PC-3 (cell line): ENCODE data around the gene GIT2. TPM values are rescaled to one million over a fixed set of nuclear protein-coding genes. Genes with fewer than 3 reads are reported as not detected.
"Not testable (repeated sequence)": the region's sequence is repeated elsewhere in the genome, so short reads cannot be mapped to it uniquely, and the experiment has no call there.

Source experiments
- ATAC-seq: fragments of 200-7000 bp; cut with Tn5 transposase; 2 replicates; pipeline ENCODE4 v1.9.1; 2020; ENCODE audit warnings: mild to moderate bottlenecking, moderate library complexity
- BruUV-seq: library from RNA; stranded (reverse); fragments of 400-500 nt; replicated peaks from 2 replicates; lab custom pipeline; 2021; lab: Mats Ljungman, UMichigan
- CTCF ChIA-PET: fragments of 300-600 bp; sonication (Branson Sonifier 250); formaldehyde crosslinking; loops from one replicate; lab custom pipeline; 2022; ENCODE audit warnings: antibody characterized with exemption; lab: Charles Lee
- POLR2A ChIA-PET: fragments of 300-600 bp; sonication (Branson Sonifier 250); formaldehyde crosslinking; loops from one replicate; lab custom pipeline; 2022; ENCODE audit warnings: antibody characterized with exemption; ENCODE audit not compliant: unreplicated experiment; lab: Charles Lee
- DNase-seq: peaks from one replicate; pipeline ENCODE4 v3.0.0-alpha.2; 2015
- H2AFZ ChIP-seq: fragments of 300-600 bp; sonication (generic); 2 replicates; pipeline ENCODE4 v1.6.0; 2016; ENCODE audit warnings: antibody characterized with exemption, low read length
- H3F3A ChIP-seq: fragments of 300-600 bp; sonication (generic); one replicate; pipeline ENCODE4 v1.6.0; 2017; ENCODE audit warnings: antibody characterized with exemption, low read length, control low read depth, mild to moderate bottlenecking; ENCODE audit not compliant: unreplicated experiment
- H3K27ac ChIP-seq: fragments of 300-600 bp; sonication (generic); 2 replicates; pipeline ENCODE4 v1.5.1; 2016; ENCODE audit warnings: mild to moderate bottlenecking, low read length
- H3K27me3 ChIP-seq: fragments of 300-600 bp; sonication (generic); 2 replicates; pipeline ENCODE4 v1.6.1; 2016; ENCODE audit warnings: low read length, mixed read lengths
- H3K36me3 ChIP-seq: fragments of 300-600 bp; sonication (generic); 2 replicates; pipeline ENCODE4 v1.6.1; 2016; ENCODE audit warnings: low read depth, mixed run types, low read length, mixed read lengths
- H3K4me1 ChIP-seq: fragments of 300-600 bp; sonication (generic); 2 replicates; pipeline ENCODE4 v1.5.1; 2016; ENCODE audit warnings: low read length; ENCODE audit not compliant: insufficient read depth
- H3K4me2 ChIP-seq: fragments of 300-600 bp; sonication (generic); 2 replicates; pipeline ENCODE4 v1.6.0; 2016; ENCODE audit warnings: low read length
- H3K4me3 ChIP-seq: fragments of 300-600 bp; sonication (generic); 2 replicates; pipeline ENCODE4 v1.5.1; 2016; ENCODE audit warnings: mild to moderate bottlenecking, low read length, mixed read lengths
- H3K79me2 ChIP-seq: fragments of 300-600 bp; sonication (generic); 2 replicates; pipeline ENCODE4 v1.6.1; 2017; ENCODE audit warnings: low read length, mixed read lengths
- H3K9ac ChIP-seq: fragments of 300-600 bp; sonication (generic); 2 replicates; pipeline ENCODE4 v1.6.0; 2016; ENCODE audit warnings: mild to moderate bottlenecking, low read length
- H3K9me2 ChIP-seq: fragments of 300-600 bp; sonication (generic); replicated peaks from 2 replicates; pipeline ENCODE4 v1.6.1; 2016; ENCODE audit warnings: mixed run types, low read length, mixed read lengths
- H3K9me3 ChIP-seq: fragments of 300-600 bp; sonication (generic); 2 replicates; pipeline ENCODE4 v1.6.1; 2016; ENCODE audit warnings: low read length, mixed read lengths
- H4K20me1 ChIP-seq: fragments of 300-600 bp; sonication (generic); 2 replicates; pipeline ENCODE4 v1.6.1; 2016; ENCODE audit warnings: low read length, mixed read lengths
- EZH2 ChIP-seq: fragments of 300-600 bp; sonication (generic); IDR thresholded peaks from one replicate; pipeline ENCODE4 v1.6.1; 2017; ENCODE audit warnings: antibody characterized with exemption, mild to moderate bottlenecking, low read length; ENCODE audit not compliant: unreplicated experiment
- EZH2phosphoT487 ChIP-seq: fragments of 300-600 bp; sonication (generic); IDR thresholded peaks from 2 replicates; pipeline ENCODE4 v1.6.1; 2018; ENCODE audit warnings: mild to moderate bottlenecking, antibody characterized with exemption, low read length, borderline replicate concordance
- intact Hi-C: fragments of 100-400 bp; cut with micrococcal nuclease; formaldehyde crosslinking; loops from 2 replicates; pipeline ENCODE4 v1.9.0; 2023
- total RNA-seq: library from RNA; depleted of rRNA; stranded (reverse); fragments of >200 nt; gene quantifications from 2 replicates; pipeline ENCODE4 v1.2.3, GENCODE V29; 2014
- TF ChIP-seq, protein P1 (sequence below): fragments of 300-600 bp; sonication (generic); conservative IDR thresholded peaks from 2 replicates; pipeline ENCODE4 v1.5.1; 2017; ENCODE audit warnings: antibody characterized with exemption, low read depth, mild to moderate bottlenecking, low read length

GIT2 gene
- total RNA-seq, 1 experiment from 2014 or later = 26.8 TPM

GRCh38 chr12:109892748-109893147 is 103.4 kb downstream of the GIT2 start:
- Histone ChIP-seq H3K27me3 (no peaks in the 10 kb centered on the region), H2AFZ (no peak overlapping the region), H3K27ac (no peak overlapping the region), H3K79me2 (no peaks in the 10 kb centered on the region), H3K9me3 (no peaks in the 10 kb centered on the region), H4K20me1 (no peaks in the 10 kb centered on the region), H3K9me2 (no peaks in the 10 kb centered on the region), H3K9ac (no peak overlapping the region), H3K4me3 (no peak overlapping the region), H3F3A (no peaks in the 10 kb centered on the region), H3K4me1 (peaks cover 11% of the 10 kb centered on the region), H3K36me3 (no peaks in the 10 kb centered on the region), H3K4me2 (no peak overlapping the region)
- CTCF ChIA-PET = no interaction called here
- TF ChIP-seq EZH2 = no peak
- no peak for TF ChIP-seq EZH2phosphoT487
- TF ChIP-seq, protein P1, sequence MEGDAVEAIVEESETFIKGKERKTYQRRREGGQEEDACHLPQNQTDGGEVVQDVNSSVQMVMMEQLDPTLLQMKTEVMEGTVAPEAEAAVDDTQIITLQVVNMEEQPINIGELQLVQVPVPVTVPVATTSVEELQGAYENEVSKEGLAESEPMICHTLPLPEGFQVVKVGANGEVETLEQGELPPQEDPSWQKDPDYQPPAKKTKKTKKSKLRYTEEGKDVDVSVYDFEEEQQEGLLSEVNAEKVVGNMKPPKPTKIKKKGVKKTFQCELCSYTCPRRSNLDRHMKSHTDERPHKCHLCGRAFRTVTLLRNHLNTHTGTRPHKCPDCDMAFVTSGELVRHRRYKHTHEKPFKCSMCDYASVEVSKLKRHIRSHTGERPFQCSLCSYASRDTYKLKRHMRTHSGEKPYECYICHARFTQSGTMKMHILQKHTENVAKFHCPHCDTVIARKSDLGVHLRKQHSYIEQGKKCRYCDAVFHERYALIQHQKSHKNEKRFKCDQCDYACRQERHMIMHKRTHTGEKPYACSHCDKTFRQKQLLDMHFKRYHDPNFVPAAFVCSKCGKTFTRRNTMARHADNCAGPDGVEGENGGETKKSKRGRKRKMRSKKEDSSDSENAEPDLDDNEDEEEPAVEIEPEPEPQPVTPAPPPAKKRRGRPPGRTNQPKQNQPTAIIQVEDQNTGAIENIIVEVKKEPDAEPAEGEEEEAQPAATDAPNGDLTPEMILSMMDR = no peak
- BruUV-seq = no TSS peak
- intact Hi-C loops = no loop called here
- DNase-seq (no peak), ATAC-seq (no peak)
- POLR2A ChIA-PET = no interaction called here

- POLR2A ChIA-PET = no interaction called here
Observed at GRCh38 chr12:109892165-109892715, 103.9 kb downstream of the GIT2 start.

DNA sequence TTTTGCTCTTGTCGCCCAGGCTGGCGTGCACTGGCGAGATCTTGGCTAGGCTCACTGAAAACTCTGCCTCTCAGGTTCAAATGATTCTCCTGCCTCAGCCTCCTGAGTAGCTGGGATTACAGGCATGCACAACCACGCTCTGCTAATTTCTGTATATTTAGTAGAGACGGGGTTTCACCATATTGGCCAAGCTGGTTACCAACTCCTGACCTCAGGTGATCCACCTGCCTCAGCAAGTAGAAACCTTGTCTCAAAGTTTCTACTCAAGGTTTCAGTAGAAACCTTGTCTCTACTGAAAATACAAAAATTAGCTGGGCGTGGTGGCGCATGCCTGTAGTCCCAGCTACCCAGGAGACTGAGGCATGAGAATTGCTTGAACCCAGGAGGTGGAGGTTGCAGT is 104.4 kb downstream of the GIT2 start:
- H3K36me3 ChIP-seq, BruUV-seq, H3K9me3 ChIP-seq, intact Hi-C loops, H3K9ac ChIP-seq, H3K4me3 ChIP-seq, H3K9me2 ChIP-seq, CTCF ChIA-PET, H2AFZ ChIP-seq, ATAC-seq, H3K27ac ChIP-seq, DNase-seq, H3K27me3 ChIP-seq, H4K20me1 ChIP-seq, H3F3A ChIP-seq, H3K79me2 ChIP-seq, H3K4me2 ChIP-seq, POLR2A ChIA-PET: not testable (repeated sequence)
- peaks cover 16% of the 10 kb centered on the region for H3K4me1 ChIP-seq

More at GRCh38 chr12:109892165-109892715, 103.9 kb downstream of the GIT2 start:
- DNase-seq (no peak), ATAC-seq (no peak)
- Histone ChIP-seq H3K9me3 (no peaks in the 10 kb centered on the region), H3K27ac (no peak overlapping the region), H4K20me1 (no peaks in the 10 kb centered on the region), H3K79me2 (no peaks in the 10 kb centered on the region), H3K9me2 (no peaks in the 10 kb centered on the region), H3K27me3 (no peaks in the 10 kb centered on the region), H3K9ac (no peak overlapping the region), H3F3A (no peaks in the 10 kb centered on the region), H3K4me3 (no peak overlapping the region), H3K4me2 (no peak overlapping the region), H3K36me3 (no peaks in the 10 kb centered on the region), H2AFZ (no peak overlapping the region), H3K4me1 (peaks cover 16% of the 10 kb centered on the region)
- TF ChIP-seq EZH2 (no peak), EZH2phosphoT487 (no peak)
- TF ChIP-seq, protein P1 = no peak
- intact Hi-C loops = no loop called here
- CTCF ChIA-PET = no interaction called here
- no TSS peak for BruUV-seq
